T-helper 9 cell (primary cell): Measurements from ENCODE around the gene DEGS2.

Source experiments
- DNase-seq: peaks from one replicate; pipeline ENCODE4 v3.0.0-alpha.2; 2020

Gene DEGS2

DNA sequence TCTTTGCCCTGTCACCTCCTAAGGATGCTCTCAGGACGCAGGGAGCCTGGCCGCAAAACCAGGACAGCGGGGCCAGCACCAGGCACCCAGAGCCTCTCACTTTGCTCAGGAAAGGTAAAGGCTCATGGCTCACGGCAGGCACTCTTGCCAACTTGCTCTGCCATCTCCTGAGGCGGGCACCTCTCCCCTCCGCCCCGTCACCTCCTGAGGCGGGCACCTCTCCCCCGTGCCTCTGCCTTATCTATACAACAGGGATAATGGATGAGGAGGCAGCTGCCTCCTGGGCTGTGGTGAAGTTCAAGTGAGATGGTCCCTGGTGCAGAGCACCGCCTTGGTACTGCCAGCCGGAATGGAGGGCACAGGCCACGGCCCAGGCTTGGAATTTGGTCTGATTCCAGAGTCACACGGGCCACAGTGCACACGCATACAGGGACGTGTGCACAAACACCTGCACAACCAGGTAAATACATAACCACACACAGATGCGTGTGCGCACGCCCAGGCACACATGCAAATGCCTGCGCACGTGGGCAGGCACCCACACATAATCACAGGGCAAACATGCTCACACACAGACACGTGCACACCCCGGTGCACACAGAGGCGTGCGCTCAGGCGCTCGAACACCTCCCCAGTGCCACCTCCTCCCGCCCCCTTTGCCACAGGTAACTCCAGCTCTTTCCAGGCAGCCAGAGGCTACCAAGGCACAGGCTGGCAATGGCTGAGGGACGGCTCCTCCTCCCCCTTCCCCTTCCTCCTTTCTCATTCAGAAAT is 11.6 kb downstream of the DEGS2 start:
- no peak for DNase-seq

DNA sequence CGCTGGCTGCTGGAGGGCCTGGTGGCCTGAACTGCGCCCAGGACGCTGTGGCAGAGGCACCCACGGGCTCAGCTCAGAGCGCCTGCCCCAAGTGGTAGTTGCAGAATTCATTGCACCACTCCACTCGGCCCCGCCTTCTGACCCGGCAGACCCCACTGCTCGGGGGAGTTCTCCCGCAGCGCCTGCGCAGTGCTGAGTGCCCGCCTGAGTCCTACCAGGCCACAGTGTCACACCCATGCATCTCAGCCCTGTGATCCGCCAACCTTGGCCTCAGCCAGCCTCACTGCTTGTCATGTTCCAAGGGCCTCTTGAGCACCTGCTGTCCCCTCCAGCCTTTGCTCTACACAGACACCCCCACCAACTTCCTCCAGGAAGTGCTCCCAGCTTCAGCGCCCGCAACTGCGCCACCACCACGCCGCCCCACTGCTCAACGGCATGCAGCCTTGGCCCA is 12.2 kb downstream of the DEGS2 start:
- DNase-seq, result peak; percentile 39

DNA sequence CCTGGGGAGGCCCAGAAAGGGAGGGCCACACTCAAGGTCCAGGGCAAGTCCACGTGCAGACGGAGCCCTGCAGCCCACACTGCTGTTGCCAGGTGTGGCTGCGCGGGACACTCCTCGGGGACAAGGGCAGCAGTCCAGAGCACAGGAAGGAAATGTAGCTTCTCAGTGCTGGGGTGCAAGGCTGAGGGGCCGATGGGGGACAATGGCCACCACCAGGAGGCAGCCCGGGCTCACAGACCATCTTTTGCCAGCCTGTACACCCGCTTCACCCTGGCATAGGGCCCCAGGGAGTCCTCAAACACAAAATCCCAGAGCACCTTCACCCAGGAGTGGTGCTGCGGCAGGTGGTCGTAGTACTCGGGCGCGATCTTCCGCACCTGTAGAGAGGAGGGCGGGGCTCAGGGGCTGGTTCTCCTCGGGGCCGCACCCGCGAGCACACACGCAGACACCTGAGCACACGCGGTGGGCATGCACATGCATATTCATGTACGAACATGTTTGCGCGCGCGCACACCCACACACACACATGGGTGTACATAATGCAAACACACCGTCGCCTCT is 12.8 kb downstream of the DEGS2 start:
- no peak for DNase-seq

DNA sequence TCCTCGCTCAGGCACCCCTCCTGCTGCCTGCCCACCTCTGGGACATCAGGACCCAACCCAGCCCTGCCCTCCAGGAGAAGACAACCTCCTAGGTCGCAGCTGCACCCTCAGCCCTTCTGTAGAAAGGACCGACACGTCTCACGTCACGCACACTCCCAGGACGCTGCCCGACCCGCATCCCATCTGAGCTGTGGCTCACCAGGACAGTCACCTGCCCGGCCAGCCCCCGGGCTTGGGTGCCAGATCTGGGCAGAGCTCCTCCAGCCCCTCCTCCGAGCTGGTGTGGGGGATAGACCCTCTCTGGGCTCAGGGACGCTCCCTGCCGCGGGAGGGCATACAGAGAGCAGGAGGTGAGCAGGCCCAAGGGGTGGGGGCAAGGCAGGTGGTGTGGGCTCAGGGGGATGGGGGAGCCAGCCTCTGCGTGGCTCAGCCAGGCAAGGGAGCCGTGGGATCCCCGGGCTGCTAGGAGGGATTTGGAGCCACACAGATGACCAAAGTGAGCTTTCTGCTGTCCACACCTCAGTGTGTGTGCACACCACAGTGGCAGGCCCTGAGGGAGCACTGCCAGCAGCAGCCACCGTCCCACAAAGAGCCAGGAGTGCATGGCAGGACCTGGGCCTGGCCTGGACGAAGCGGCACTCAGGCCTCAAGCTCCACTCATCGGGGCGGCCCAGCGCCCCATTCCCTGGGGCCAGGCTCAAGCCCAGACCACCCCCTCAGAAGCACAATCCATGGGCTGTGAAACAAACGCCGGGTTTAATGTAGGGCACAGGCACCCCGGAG is 13.6 kb downstream of the DEGS2 start:
- DNase-seq, result no peak

DNA sequence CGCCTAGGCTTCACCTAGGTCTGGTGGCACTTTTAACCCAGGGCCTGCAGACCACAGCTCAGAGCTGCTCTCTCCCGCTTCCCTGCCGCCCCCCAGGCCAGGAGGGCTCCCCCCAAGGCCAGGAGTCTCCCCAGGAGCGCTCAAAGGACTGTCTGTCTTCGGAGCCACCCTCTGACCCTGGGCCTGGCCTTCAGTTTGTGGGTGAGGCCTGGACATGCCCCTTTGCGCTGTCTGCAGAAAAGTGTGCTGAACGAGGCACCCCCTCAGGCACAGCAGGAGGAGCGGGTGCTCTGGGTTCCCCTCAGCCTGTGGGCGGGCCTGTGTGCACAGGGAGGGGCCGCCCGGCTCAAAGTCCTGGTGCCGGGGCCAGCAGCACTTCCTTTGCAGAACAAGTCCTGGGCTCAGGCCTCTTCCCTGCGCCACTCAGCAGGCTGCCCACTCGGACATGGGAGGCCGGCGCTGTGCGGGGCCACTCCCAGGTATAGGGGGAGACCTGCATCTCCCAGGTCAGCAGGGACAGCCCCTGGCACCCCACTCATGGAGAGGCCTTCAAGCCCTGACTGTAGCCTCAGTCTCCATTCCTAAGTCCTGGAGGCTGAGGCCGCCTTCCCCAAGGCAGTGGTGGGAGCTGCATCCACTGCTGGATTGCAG is 14.3 kb downstream of the DEGS2 start:
- DNase-seq, result no peak

DNA sequence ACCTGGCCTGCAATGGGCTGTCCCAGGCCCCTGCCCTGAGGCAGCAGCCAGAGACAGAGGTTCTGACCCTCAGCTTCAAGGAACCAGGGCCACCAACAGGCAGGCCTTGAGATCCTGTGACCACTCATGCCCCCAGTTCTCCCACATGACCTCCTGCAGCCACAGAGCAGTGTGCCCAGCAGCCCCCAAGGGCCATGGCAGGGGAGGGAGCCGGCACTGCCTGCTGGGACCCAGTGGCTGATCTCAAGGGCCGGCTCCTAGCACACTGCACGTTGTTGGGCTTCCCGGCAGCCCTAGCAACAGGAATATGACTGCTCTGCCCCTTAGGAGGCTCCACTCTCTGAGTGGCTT is 14.8 kb downstream of the DEGS2 start:
- DNase-seq, result no peak

DNA sequence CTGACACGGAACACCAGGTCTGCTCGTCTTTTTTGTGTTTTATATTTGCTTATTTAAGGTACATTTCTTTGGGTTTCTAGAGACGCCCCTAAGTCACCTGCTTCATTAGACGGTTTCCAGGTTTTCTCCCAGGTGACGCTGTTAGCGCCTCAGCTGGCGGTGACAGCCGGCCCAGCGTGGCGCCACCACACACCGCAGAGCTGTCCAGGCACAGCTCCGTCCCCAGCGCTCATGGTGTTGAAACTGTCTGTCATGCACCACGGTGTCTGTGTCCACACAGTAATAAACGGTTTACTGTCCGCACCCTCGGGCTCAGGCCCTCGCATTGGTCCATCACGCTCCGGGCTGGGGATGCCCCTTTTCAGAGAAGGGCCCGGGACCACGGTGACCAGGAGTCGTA is 15.5 kb downstream of the DEGS2 start:
- no peak for DNase-seq

DNA sequence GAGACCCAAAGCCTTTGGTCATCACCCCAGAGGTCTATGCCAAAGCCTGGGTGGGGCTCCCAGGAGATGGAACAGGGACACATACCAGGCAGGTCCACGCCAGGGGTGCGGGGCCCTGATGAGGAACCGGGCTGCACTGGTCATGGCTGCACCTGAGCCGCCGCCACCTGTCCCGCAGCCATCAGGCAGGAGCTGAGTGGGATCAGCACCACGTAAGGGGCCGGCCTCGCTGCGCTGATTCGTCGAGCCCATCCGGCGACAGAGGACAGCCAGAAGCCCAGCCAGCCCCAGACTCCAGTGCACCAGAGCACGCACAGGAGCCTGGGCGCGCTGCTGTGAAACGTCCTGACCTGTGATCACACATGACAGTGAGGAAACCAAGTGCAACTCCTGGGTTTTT is 15.9 kb downstream of the DEGS2 start:
- DNase-seq, result no peak

DNA sequence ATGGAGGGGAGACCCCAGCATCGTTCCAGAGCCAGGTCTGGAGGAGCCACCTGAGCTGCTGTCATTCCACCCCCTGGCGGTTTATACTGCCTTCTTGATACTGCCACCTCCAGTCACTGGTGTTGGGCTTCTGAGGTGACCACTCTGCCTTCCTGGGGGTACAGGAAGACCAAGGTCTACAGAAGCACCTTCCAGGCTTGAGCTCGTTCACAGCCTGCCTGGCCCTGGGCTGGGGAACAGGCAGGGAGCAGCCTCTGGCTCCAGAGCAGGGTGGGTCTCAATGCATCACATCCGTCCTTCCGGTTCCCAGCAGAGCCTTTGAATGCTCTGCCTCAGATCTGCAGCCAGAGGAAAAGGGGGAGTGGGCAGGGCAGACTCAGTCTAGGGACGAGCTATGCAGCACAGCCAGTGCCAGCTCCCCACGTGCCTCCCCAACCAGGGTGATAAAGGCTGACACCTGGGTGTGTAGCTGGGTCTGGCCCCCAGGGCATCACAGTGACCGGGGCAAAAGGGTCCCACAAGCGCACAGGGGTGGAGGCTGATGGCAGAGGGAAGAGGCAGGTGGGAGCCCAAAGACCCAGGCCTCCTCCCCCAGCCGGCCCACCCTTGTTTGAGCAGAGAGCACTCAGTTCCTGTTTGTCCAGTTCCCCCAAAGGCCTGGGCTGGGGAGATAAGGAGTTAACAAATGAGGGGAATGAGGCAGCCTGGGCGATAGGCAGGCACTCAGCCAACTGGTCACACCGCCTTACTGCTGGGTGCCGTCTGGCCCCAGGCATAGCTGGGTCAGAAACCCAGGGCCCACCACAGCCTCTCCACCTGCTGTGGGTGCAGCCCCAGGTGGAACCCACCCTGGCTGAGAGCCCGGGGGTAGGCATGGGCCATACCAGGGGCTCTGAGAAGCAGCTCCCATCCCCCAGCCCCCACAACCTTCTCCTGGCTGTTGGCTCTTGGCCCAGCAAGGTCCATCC is 17.1 kb downstream of the DEGS2 start:
- DNase-seq, result no peak

DNA sequence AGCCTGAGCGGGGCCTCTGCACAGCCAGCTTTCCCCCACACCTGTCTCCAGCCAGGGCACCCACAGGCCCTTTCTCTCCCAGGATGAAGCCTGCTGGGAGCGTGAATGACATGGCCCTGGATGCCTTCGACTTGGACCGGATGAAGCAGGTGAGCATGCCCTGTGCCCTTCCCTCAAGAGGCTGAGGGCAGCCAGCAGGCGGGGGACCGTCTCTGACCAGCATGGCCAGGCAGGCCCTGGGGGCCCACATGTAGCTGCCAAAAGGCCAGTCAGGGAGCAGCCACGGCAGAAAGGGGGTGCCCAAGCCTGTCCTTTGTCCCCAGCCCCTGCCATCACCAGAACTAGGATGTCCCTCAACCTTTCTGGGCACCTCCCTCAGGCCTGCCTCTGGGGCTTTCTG is 18.3 kb downstream of the DEGS2 start:
- DNase-seq, result no peak

DNA sequence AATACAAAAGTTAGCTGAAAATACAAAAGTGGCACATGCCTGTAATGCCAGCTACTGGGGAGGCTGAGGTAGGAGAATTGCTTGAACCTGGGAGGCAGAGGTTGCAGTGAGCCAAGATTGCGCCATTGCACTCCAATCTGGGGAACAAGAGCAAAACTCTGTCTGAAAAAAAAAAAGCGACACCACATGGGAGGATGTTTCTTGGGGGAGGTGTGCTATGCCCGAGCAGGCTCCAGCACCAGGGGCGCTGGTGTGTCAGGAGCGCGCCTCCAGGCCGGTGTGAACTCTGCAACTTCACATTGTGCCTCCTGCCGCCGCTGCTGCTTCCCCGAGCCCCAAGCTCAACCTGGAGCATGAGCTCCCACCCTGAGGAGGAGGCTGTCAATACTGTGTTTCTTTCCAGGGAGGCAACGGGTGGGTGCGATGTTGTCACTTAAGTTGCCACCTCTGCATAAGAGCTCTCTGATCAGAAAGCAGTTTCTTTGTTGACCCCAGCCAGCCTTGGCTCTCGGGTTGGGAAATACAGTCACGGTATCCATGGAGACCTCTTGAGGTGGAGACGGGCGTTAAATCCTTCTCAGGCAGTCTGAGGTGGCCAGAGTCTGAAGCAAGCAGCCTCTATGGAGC is 18.9 kb downstream of the DEGS2 start:
- no peak for DNase-seq

DNA sequence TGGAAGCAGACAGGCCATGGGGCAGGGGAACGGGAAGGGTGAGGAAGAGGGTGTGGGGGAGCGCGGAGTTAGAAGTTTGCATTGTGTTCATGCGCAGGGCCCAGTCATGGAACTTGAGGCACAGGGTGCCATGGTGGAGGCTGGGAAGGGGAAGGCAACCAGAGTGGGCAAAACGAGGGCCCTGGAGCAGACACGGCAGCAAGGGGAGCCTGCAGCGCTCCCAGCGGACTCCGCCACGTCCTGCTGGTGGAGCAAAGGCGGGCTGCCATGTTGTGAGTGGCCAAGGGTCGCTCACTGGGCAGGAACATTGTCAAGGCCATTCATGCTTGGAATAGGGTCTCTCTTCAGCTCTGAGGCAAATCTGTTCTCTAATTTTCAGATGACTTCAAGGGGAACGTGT is 20.5 kb downstream of the DEGS2 start:
- no peak for DNase-seq

DNA sequence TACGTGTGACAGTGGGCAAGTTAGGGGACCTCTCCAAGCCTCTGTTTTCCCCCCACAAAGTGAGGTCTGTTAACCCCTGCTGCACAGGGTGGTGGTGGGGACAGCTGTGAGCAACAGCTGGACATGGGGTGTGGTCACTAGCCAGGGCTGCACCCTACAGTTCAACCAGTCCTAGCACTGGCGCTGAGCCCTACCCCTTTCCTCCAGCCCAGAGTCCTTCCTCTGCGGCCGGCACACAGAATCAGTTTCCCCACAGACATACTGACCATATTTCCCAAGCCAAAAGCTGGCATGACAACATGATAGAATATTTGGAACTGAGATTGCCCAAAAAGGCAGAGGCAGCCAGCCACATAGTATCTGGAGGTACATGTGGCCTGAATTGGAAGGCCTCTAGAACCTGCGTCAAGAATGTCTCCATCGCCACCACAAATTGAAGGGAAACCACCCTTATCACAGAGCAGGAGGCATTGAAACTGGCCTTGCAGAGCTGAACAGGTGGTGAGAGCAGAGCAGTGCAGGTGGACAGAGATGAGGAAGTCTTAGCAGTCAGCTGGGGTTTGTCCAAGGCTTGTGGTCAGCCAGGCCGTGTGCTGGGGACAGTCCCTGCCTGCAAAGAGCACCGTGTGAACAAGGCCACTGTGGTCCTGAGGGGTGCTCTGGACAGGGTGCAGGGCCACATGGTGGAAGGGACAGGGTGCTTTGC is 21.2 kb downstream of the DEGS2 start:
- DNase-seq, result no peak

DNA sequence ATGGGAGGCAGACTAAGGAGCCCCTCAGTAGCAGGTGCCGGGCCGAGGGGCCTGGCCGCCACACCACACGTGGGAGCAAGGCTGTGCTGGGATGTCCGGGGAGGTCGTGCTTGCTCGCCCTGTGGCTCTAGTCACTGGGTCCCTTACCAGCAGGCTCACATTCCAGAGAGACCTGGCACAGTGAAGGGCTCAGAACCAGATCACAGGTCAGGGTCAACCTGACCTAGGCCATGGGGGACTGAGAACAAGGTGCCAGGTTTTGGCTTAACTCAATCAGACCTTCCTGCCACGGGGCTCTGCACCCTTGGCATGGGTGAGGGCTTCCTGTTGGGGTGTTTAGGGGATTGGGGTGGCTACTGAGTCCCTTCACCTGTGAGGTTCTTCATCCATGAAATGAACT is 22.3 kb downstream of the DEGS2 start:
- DNase-seq, result no peak

DNA sequence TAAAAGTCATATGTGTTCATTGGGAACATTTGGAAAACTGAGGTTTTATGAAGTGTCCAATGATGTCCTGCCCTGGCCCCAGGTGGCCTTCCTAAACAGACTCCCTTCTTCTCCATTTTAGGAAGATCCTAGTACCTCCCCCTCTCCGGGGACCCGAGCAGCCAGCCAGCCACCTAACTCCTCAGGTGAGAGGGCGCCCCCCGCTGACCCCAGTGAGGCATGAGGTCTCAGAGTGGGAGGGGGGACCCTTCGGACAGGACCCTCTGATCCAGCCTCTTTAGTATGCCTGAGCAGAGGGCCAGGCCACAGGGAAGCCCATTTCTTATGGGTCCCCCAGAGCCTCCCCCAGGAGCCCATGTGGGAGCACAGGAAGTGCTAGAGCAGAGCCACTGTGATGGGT is 23.7 kb downstream of the DEGS2 start:
- no peak for DNase-seq

DNA sequence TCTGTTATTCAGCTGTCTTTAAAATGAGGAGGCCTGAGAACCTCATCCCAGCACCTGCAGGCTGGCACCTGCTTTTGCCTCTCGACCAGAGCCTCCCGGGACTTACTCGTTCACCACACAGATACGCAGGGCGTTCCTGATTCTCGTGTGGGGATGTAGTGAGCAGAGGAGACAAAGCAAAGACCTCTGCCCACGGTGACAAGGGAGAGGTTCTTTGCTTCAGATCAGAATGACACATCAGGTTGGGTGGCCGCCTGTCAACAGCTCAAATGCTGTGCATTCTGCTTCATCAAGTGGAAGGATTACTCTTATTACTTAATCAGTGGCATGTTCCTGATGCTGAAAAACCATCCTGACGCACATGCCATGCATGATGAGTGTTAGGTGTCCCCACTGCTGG is 24.4 kb downstream of the DEGS2 start:
- no peak for DNase-seq

DNA sequence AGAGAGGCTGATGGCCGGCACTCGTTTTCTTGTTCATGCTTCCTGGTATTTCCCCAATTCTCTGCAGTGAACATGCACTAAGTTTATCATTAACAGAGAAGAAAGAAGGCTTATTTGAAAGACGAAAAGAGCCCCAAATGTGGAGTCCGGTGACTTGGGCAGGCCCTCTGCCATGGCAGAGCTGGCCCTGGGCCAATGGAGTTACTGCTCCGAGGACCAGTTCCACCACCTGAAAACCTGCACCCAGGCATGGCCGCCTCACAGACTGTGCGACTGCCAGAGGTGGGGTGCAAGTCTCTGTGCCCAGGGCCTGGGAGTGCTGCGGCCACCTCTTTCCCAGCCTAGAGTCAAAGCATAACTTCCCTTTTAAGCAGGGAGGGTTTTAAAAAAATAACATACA is 24.9 kb downstream of the DEGS2 start:
- DNase-seq, result no peak

DNA sequence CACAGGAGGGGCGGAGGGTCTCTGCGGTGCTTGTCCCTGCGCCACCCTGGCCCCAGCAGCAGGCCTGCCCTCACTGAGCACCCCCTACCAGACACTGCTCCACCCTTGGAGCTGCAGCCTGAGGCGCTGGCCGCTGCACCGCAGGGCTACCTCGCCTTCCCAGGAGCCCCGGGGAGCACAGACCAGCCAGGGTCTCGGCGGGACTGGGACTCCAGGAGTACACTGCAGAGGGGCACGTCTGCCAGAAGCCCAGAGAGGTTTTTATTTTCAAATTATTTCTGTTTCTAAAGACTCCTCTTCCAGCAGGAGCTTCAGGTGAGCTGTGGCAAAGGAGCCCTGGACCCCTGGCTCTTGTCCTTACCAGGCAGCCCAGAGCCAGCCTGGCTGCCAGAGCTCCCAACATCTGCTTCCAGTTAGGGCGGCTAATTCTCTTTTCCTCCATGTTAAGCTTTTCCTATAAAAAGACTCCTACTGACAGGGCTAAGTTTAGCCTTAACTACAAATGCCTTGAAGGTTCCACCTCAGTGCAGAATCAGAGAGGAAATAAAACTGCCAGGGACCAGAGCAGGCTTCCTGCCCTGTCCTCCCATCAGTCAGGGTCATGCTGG is 26.4 kb downstream of the DEGS2 start:
- DNase-seq, result no peak

DNA sequence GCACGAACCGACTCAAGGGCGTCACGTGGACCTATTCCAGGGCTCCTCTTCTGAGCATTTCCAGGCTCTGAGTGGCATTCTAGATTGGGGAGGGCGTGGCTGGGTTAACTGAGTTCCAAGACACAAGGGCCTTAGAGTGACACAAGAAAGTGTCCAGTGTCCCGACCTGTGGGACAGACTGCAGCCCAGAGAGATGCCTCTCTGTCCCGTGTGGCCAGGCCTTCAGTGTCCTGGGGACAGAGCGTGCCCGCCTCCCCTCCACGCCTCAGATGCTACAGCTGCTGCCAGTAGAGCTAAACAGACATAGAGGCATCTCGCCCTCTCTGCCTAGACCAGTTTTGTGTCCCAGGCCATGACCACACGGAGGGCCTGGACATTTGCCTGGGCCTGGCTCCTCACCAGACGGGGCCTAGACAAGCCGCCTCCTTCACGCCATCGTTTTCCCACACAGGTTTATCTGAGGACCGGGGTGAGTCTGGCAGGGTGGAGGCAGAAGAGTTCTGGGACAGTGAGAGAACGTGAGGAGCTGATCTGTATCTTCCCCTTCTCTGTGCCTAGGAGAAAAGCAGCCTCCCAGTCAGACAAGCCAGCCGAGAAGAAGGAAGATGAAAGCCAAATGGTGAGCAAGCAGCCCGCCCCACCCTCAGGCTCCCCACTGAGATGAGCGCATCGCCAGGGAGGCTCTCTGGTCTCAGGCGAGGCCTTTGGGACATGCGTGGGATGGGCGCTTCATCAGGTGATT is 27.1 kb downstream of the DEGS2 start:
- no peak for DNase-seq

DNA sequence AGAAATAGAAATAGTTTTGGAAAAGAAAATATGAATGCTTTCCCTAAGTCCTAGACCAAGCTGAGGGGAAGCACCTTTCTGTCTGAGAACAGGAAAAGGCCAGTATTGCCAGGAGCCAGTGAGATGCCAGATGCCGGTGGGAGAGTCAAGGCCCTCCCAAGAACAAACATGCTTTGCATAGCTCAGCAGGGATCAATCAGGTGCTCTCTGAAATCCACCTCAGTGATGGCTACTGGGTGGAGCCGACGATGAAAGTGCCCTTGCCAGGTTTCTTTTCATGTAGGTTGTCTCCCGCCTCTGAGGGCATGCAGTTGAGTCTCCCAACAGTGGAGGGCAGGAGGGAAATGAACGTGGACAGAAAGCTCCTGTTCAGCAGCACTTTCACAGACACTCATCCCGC is 28.3 kb downstream of the DEGS2 start:
- DNase-seq, result no peak
